H1 (cell line): Measurements from ENCODE around the gene SPATA7.

Experiments
- ATF2 ChIP-seq: IDR thresholded peaks from 2 replicates; pipeline ENCODE4 v1.6.1; 2012; ENCODE audit warnings: low read length, inconsistent platforms
- CREB1 ChIP-seq: IDR thresholded peaks from 2 replicates; pipeline ENCODE4 v1.6.1; 2012; ENCODE audit warnings: inconsistent platforms
- CTCF ChIP-seq, 3 experiments: IDR thresholded peaks; 1 replicate in 2 of 3; 2 replicates in 1 of 3; pipeline versions ENCODE4 v1.5.1 to v1.6.1; 2011; ENCODE audit warnings: low read length in 3 of 3, mild to moderate bottlenecking in 3 of 3, inconsistent platforms in 2 of 3, low read depth in 1 of 3, moderate library complexity in 1 of 3; ENCODE audit not compliant: insufficient read depth in 1 of 3; ENCODE audit errors: control extremely low read depth in 1 of 3
- EP300 ChIP-seq, 2 experiments: IDR thresholded peaks; 1 replicate in 1 of 2; 2 replicates in 1 of 2; pipeline ENCODE4 v1.6.1; 2011 to 2012; ENCODE audit warnings: low read depth in 2 of 2, low read length in 2 of 2, mild to moderate bottlenecking in 2 of 2, borderline replicate concordance in 1 of 2, inconsistent platforms in 1 of 2, moderate library complexity in 1 of 2
- GABPA ChIP-seq: IDR thresholded peaks from 2 replicates; pipeline ENCODE4 v1.6.1; 2011; ENCODE audit warnings: mild to moderate bottlenecking, low read length, moderate library complexity, borderline replicate concordance; ENCODE audit not compliant: insufficient read depth
- JUND ChIP-seq: IDR thresholded peaks from 2 replicates; pipeline ENCODE4 v1.6.1; 2011; ENCODE audit warnings: mild to moderate bottlenecking, improper control_type of control experiment, low read length
- POLR2A ChIP-seq, 2 experiments: IDR thresholded peaks; 1 replicate in 1 of 2; 2 replicates in 1 of 2; pipeline ENCODE4 v1.6.1; 2011; ENCODE audit warnings: low read depth in 2 of 2, low read length in 2 of 2, mild to moderate bottlenecking in 2 of 2; ENCODE audit errors: control extremely low read depth in 1 of 2
- USF2 ChIP-seq: IDR thresholded peaks from 2 replicates; pipeline ENCODE4 v1.6.1; 2011; ENCODE audit warnings: low read length, improper control_type of control experiment
- YY1 ChIP-seq: IDR thresholded peaks from 2 replicates; pipeline ENCODE4 v1.6.1; 2011; ENCODE audit warnings: low read depth, mild to moderate bottlenecking, low read length
- ZNF274 ChIP-seq: IDR thresholded peaks from 2 replicates; pipeline ENCODE4 v1.7.0; 2012; ENCODE audit warnings: low read length, borderline replicate concordance; ENCODE audit errors: extremely low read depth

DNA sequence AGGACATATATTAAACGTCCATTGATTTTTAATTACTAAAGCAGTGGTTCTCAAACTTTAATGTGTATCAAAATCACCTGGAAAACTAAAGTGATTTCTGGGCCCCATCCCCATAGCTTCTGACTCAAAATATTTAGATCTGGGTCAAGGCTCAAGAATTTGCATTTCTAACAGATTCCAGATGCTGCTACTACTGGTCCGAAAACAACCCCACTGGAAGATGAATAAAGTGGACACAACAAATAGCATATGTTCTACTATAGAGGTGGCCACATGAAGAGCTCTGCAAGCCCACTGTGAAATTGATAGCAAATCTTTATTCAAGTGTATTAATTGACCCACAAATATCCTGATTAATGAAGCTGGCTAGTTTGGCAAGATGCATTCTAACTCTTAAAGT is 69.4 kb downstream of the SPATA7 start:
- TF ChIP-seq GABPA (no peak), POLR2A (IDR thresholded peaks at IDR 0.05; ENCODE audit: control extremely low read depth in 1 of 2, low read depth in 2 of 2, low read length in 2 of 2) (no peak), CTCF (IDR thresholded peaks at IDR 0.05; ENCODE audit: control extremely low read depth in 1 of 3, insufficient read depth in 1 of 3, low read depth in 1 of 3, low read length in 3 of 3) (no peak), EP300 (IDR thresholded peaks at IDR 0.05; ENCODE audit: borderline replicate concordance in 1 of 2, low read depth in 2 of 2, low read length in 2 of 2) (no peak), YY1 (no peak), USF2 (no peak), JUND (no peak), CREB1 (no peak), ZNF274 (no peak), ATF2 (no peak)
